ENCODE data around the gene LOXL1.

Gene LOXL1

GRCh38 chr15:73926219-73927002, at the start of gene LOXL1:
TSS of gene LOXL1 (plus strand) at chr15:73926462. CDS start at chr15:73926784, 322 bp downstream.
- no peak for DNase-seq (ENCODE audit: low read depth in 2 of 2)

GRCh38 chr15:73879426-73879825, 46.8 kb upstream of the LOXL1 start:
- DNase-seq (ENCODE audit: low read depth in 2 of 2), result no peak

- DNase-seq (ENCODE audit: low read depth in 2 of 2), result no peak
Observed at GRCh38 chr15:73881579-73882320, 44.5 kb upstream of the LOXL1 start.

- no peak for DNase-seq (ENCODE audit: low read depth in 2 of 2)
Observed at GRCh38 chr15:73882761-73883419, 43.4 kb upstream of the LOXL1 start.

GRCh38 chr15:73884159-73884558, 42.1 kb upstream of the LOXL1 start:
- no peak for DNase-seq (ENCODE audit: low read depth in 2 of 2)

- DNase-seq (ENCODE audit: low read depth in 2 of 2), result no peak
Observed at GRCh38 chr15:73885954-73886700, 40.1 kb upstream of the LOXL1 start.

GRCh38 chr15:73886717-73887345, 39.4 kb upstream of the LOXL1 start:
- DNase-seq (ENCODE audit: low read depth in 2 of 2), result no peak

- no peak for DNase-seq (ENCODE audit: low read depth in 2 of 2)
Observed at GRCh38 chr15:73887481-73887880, 38.8 kb upstream of the LOXL1 start.

GRCh38 chr15:73888224-73889041, 37.8 kb upstream of the LOXL1 start:
- DNase-seq (ENCODE audit: low read depth in 2 of 2), result no peak

GRCh38 chr15:73889053-73889761, 37.1 kb upstream of the LOXL1 start:
- no peak for DNase-seq (ENCODE audit: low read depth in 2 of 2)

GRCh38 chr15:73889762-73890124, 36.5 kb upstream of the LOXL1 start:
- no peak for DNase-seq (ENCODE audit: low read depth in 2 of 2)

- DNase-seq (ENCODE audit: low read depth in 2 of 2), result no peak
Observed at GRCh38 chr15:73891328-73892315, 34.6 kb upstream of the LOXL1 start.

GRCh38 chr15:73892446-73893226, 33.6 kb upstream of the LOXL1 start:
- no peak for DNase-seq (ENCODE audit: low read depth in 2 of 2)

GRCh38 chr15:73894133-73894814, 32.0 kb upstream of the LOXL1 start:
- no peak for DNase-seq (ENCODE audit: low read depth in 2 of 2)

GRCh38 chr15:73897441-73898261, 28.6 kb upstream of the LOXL1 start:
- DNase-seq (ENCODE audit: low read depth in 2 of 2), result peak; percentile 46 to 49
